HG03571 (cell line): Measurements from ENCODE around the gene STEAP1.
"Not testable (repeated sequence)": the region's sequence is repeated elsewhere in the genome, so short reads cannot be mapped to it uniquely, and the experiment has no call there.

Source experiments
- ATAC-seq: cut with Tn5 transposase; IDR thresholded peaks from one replicate; pipeline ENCODE4 v1.9.1; 2021; ENCODE audit not compliant: unreplicated experiment

Gene STEAP1

GRCh38 chr7:90153943-90154771 is at the start of gene STEAP1:
STEAP1 (plus strand) TSS chr7:90154469; CDS start chr7:90159789, 5,320 bp downstream.
- peak; percentile 99 for ATAC-seq

DNA sequence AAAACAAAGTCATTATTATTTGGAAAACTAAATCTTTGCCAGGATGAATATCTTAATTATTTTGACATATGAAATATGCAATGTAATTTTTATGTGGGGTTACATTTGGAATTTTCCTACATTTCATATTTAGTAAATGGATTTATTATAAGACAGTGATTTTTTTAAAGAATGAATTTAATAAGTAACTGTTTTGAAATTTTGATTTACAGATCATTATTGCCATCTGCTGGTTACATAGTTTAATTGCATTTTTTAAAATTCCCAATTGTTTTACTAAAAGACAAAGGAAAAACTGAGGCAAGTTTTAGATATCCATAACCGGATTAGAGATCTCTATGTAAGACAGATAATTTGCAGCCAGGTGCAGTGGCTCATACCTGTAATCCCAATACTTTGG is 39.3 kb upstream of the STEAP1 start:
- not testable (repeated sequence) for ATAC-seq

GRCh38 chr7:90118551-90119177 is 35.6 kb upstream of the STEAP1 start:
- not testable (repeated sequence) for ATAC-seq

GRCh38 chr7:90119178-90119971 is 34.9 kb upstream of the STEAP1 start:
- ATAC-seq = no peak

- ATAC-seq = not testable (repeated sequence)
These were observed 34.1 kb upstream of the STEAP1 start for GRCh38 chr7:90120205-90120604.

GRCh38 chr7:90131746-90132145 is 22.5 kb upstream of the STEAP1 start:
- ATAC-seq = not testable (repeated sequence)

DNA sequence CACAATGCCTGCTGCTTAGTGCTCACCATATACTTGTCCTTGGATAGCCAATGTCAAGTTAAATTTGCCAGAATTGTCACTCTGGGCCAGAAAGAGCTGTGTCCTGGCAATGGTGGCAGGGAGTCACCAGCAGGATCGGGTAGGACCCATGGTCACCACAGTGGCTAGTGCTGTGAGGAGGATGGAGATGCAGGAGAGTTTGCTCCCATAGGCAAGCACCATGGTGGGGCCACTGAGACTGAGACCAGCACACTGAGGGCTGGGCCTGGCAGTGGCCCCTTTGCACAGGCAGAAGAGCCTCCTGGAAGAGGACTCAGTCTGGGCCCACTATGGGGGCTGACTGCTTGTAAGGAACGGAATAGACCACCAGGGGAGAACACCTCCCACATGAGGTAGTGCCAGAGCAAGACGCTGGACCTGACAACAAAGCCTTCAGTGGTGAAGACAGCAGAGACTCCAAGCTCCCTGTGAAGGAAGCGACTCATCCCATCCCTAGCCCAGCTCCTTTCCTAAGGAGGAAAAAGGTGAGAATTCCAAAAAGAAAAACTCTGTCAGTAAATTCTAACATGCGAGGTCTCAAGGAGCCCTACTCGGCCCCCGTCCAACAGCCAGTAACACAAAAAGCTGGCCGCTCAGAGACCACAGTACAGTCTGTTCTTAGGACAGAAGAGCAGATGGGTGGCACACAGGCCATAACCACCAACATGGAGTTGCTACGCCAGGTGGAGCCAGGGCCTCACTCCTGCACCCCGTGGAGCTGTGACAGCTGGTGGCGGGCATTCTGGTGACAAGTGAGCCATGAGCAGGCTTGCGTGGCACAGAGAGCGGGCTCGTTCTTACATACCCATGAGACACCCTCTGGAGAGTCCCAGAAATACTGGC is 6.9 kb upstream of the STEAP1 start:
- ATAC-seq = not testable (repeated sequence)

DNA sequence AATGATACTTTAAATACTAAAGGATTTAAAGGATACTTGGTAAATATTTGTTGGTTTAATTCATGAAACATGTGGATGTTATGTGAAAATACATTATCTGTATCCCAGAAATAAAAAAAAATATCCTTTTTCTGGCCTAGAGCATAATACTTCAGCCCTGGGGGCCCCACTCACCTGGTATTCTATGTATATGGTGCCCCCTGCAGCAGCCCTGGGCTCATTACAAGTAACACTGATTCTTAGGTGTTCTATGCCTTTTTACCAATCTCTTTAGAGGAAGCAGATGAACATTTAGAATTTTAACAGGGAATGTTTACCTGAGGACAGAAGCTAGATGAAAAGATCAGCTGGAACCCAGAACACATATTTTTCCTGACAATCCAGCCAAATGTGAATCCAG is 4.8 kb upstream of the STEAP1 start:
- ATAC-seq = not testable (repeated sequence)

GRCh38 chr7:90151884-90152283 is 2.4 kb upstream of the STEAP1 start:
- not testable (repeated sequence) for ATAC-seq

- not testable (repeated sequence) for ATAC-seq
These were observed 1.5 kb upstream of the STEAP1 start for GRCh38 chr7:90152642-90153253.

DNA sequence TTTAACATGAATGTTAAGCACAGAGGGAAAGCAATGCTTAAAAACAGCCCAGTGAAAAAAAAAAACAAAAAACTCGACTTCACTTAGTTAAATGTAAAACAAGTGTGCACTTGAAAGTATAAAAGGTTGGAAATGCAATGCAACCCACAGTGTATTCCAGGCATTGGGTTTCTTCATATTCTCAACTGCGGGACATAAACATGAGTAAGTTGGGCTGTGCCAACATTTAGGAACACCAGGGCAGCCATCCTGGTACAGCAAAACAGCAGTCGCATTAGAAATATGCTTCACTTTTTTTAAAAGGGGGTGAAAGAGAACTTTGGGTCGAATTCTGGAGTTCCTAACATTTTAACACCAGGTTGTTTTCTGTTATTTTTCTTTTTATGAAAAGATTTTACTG is 937 bp downstream of the STEAP1 start:
- ATAC-seq = no peak

DNA sequence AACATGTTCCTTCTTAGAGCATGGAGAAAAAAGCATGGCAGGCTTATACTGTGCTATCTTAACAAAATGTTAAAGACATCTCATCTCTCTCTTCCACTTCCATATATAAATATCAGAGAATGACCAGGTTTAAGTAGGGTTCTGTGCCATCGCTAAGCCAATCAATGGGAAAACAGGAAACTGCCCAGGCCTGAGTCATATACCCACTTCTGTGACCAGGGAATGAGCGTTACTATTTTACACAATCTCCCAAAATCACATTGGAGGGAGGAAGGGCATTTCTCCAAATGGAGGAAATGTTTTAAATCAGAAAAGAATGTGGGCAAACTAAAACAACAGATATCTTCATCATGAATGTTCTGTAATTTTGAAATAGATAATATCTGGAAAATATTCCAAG is 3.1 kb downstream of the STEAP1 start:
- not testable (repeated sequence) for ATAC-seq

DNA sequence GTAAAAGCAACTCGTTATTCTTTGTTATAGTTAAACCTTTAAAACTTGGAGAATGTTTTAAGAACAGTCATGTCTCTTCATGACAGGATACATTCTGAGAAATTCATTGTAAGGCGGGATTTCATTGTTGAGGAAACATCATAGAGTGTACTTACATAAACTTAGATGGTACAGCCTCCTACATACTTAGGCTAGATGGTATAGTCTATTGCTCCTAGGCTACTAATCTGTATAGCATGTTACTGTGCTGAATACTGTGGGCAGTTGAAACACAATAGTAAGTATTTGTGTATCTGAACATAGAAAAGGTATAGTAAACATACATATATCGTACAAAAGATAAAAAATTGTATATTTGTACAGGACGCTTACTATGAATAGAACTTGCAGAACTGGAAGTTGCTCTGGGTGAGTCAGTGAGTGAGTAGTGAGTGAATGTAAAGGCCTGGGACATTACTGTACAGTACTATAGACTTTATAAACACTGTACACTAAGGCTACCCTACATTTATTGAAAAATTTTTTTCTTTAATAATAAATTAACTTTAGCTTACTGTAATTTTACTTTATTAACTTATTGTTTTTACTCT is 3.6 kb downstream of the STEAP1 start:
- ATAC-seq = not testable (repeated sequence)

DNA sequence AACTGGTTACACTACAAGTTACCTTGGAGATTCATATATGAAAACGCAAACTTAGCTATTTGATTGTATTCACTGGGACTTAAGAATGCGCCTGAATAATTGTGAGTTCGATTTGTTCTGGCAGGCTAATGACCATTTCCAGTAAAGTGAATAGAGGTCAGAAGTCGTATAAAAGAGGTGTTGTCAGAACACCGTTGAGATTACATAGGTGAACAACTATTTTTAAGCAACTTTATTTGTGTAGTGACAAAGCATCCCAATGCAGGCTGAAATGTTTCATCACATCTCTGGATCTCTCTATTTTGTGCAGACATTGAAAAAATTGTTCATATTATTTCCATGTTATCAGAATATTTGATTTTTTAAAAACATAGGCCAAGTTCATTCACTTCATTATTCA is 9.3 kb downstream of the STEAP1 start:
- no peak for ATAC-seq

- ATAC-seq = no peak
These were observed 11.5 kb downstream of the STEAP1 start for GRCh38 chr7:90165724-90166123.

- ATAC-seq = no peak
These were observed 11.9 kb downstream of the STEAP1 start for GRCh38 chr7:90166153-90166552.

- ATAC-seq = no peak
These were observed 13.1 kb downstream of the STEAP1 start for GRCh38 chr7:90167361-90167760.

DNA sequence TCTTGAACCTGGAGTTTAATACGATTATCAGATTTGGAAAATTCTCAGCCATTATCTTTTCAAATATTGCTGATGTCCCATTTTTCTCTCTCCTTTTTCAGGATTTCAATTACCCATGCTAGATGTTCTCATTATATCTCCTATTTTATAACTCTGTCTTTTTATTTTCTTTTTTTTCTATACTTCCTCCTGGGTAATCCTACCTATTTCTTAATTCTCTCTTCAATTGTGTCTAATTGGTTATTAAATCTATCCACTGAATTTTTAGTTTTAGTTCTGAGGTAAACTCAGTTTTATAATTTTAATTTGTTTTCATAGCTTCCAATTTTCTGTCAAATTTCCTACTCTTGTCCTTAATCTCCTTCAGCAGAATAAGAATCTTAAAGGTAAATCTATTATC is 15.6 kb downstream of the STEAP1 start:
- no peak for ATAC-seq

DNA sequence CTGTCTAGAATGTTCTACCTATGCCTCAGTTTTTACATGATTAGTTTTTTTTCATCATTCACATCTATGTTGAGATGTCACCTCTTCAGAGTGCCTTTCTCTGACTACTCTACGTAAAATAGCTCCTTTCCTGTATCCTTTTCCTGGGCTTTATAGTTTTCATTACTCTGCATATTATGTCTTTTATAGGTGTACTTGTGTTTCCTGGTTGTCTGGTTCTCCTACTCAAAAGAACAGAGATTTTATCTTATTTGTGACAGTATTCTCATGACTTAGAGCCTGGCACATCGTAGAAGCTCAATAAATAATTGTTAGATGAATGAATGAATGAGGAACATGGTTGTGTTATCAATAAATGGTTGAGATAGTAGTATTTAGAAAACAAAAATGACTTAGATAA is 17.9 kb downstream of the STEAP1 start:
- no peak for ATAC-seq

GRCh38 chr7:90172624-90173023 is 18.4 kb downstream of the STEAP1 start:
- no peak for ATAC-seq
